A673 (cell line): ENCODE data around the gene ARRB1. TPM values are rescaled to one million over a fixed set of nuclear protein-coding genes. Genes with fewer than 3 reads are reported as not detected.

Source experiments
- BruUV-seq: library from RNA; stranded (reverse); fragments of 400-500 nt; replicated peaks from 2 replicates; lab custom pipeline; 2021; lab: Mats Ljungman, UMichigan
- CTCF ChIA-PET: fragments of 300-600 bp; sonication (Branson Sonifier 250); formaldehyde crosslinking; loops from one replicate; lab custom pipeline; 2022; ENCODE audit warnings: antibody characterized with exemption; lab: Charles Lee
- POLR2A ChIA-PET: fragments of 300-600 bp; sonication (Branson Sonifier 250); formaldehyde crosslinking; loops from one replicate; lab custom pipeline; 2022; ENCODE audit warnings: antibody characterized with exemption; ENCODE audit not compliant: low non-redundant PET; lab: Charles Lee
- DNase-seq: peaks from one replicate; pipeline ENCODE4 v3.0.0-alpha.2; 2015; ENCODE audit warnings: low spot score
- H3K27ac ChIP-seq: fragments of 200-600 bp; sonication (generic); 2 replicates; pipeline ENCODE4 v1.5.1; 2016; ENCODE audit warnings: mixed run types, low read depth, mild to moderate bottlenecking, mixed read lengths, antibody characterized with exemption, low read length; ENCODE audit not compliant: poor library complexity, severe bottlenecking
- H3K27me3 ChIP-seq: fragments of 200-600 bp; sonication (generic); replicated peaks from 2 replicates; pipeline ENCODE4 v1.6.1; 2017; ENCODE audit warnings: mixed run types, low read depth, mild to moderate bottlenecking, mixed read lengths, antibody characterized with exemption, low read length; ENCODE audit not compliant: insufficient read depth, poor library complexity
- H3K36me3 ChIP-seq: fragments of 200-600 bp; sonication (generic); 2 replicates; pipeline ENCODE4 v1.6.1; 2016; ENCODE audit warnings: mixed run types, mild to moderate bottlenecking, mixed read lengths, antibody characterized with exemption, low read length; ENCODE audit not compliant: insufficient read depth, poor library complexity, severe bottlenecking
- H3K4me1 ChIP-seq: fragments of 200-600 bp; sonication (generic); 2 replicates; pipeline ENCODE4 v1.6.1; 2017; ENCODE audit warnings: mixed run types, mild to moderate bottlenecking, mixed read lengths, antibody characterized with exemption, low read length; ENCODE audit not compliant: insufficient read depth, poor library complexity, severe bottlenecking
- H3K4me3 ChIP-seq: fragments of 200-600 bp; sonication (generic); 2 replicates; pipeline ENCODE4 v1.5.1; 2016; ENCODE audit warnings: low read depth, mixed run types, mild to moderate bottlenecking, mixed read lengths, low read length; ENCODE audit not compliant: poor library complexity, severe bottlenecking
- H3K9me3 ChIP-seq: fragments of 200-600 bp; sonication (generic); 2 replicates; pipeline ENCODE4 v1.6.1; 2016; ENCODE audit warnings: mixed run types, low read depth, mild to moderate bottlenecking, mixed read lengths, antibody characterized with exemption, low read length; ENCODE audit not compliant: poor library complexity, severe bottlenecking
- CTCF ChIP-seq: fragments of 300-800, 200-600 bp; sonication (generic); conservative IDR thresholded peaks from 2 replicates; pipeline ENCODE4 v1.5.1; 2017; ENCODE audit warnings: low read depth, mild to moderate bottlenecking, antibody characterized with exemption, low read length, moderate library complexity, mixed read lengths
- EZH2 ChIP-seq: fragments of 200-600 bp; sonication (generic); IDR thresholded peaks from 2 replicates; pipeline ENCODE4 v1.6.1; 2017; ENCODE audit warnings: borderline replicate concordance, low read depth, mild to moderate bottlenecking, mixed read lengths, antibody characterized with exemption, low read length; ENCODE audit not compliant: poor library complexity, severe bottlenecking
- intact Hi-C: fragments of 100-400 bp; cut with micrococcal nuclease; formaldehyde crosslinking; loops from one replicate; pipeline ENCODE4 v1.10.0; 2022; ENCODE audit not compliant: unreplicated experiment
- total RNA-seq: library from RNA; stranded (reverse); gene quantifications from 2 replicates; pipeline ENCODE4 v1.2.3, GENCODE V29; 2021

ARRB1 gene
- total RNA-seq, 1 experiment from 2014 or later, result 37.8 TPM

GRCh38 chr11:75302371-75302770 is 49.1 kb downstream of the ARRB1 start:
- no peak overlapping the region for H3K27ac ChIP-seq
- TF ChIP-seq EZH2 (no peak), CTCF (no peak)
- ChIA-PET CTCF (no interaction called here), POLR2A (no interaction called here)
- no peaks in the 10 kb centered on the region for H3K27me3 ChIP-seq
- intact Hi-C loops, result no loop called here
- H3K36me3 ChIP-seq, result no peaks in the 10 kb centered on the region
- BruUV-seq, result no TSS peak
- H3K4me1 ChIP-seq, result no peaks in the 10 kb centered on the region
- no peak for DNase-seq
- no peak overlapping the region for H3K4me3 ChIP-seq
- no peaks in the 10 kb centered on the region for H3K9me3 ChIP-seq

- no peak for DNase-seq
- no peak overlapping the region for H3K4me3 ChIP-seq
- CTCF ChIA-PET, result no interaction called here
- intact Hi-C loops, result no loop called here
- BruUV-seq, result no TSS peak
- TF ChIP-seq CTCF (no peak), EZH2 (no peak)
- H3K27ac ChIP-seq, result no peak overlapping the region
- no peaks in the 10 kb centered on the region for H3K27me3 ChIP-seq
- POLR2A ChIA-PET, result no interaction called here
- no peaks in the 10 kb centered on the region for H3K4me1 ChIP-seq
- no peaks in the 10 kb centered on the region for H3K9me3 ChIP-seq
- H3K36me3 ChIP-seq, result no peaks in the 10 kb centered on the region
These were observed 49.7 kb downstream of the ARRB1 start for GRCh38 chr11:75301601-75302345.

GRCh38 chr11:75301131-75301530 is 50.3 kb downstream of the ARRB1 start:
- Histone ChIP-seq H3K27ac (no peak overlapping the region), H3K36me3 (no peaks in the 10 kb centered on the region), H3K4me1 (no peaks in the 10 kb centered on the region), H3K4me3 (no peak overlapping the region), H3K9me3 (no peaks in the 10 kb centered on the region), H3K27me3 (no peaks in the 10 kb centered on the region)
- TF ChIP-seq EZH2 (no peak), CTCF (no peak)
- intact Hi-C loops, result no loop called here
- no TSS peak for BruUV-seq
- ChIA-PET CTCF (no interaction called here), POLR2A (no interaction called here)
- DNase-seq, result no peak
